NB4 (cell line): ENCODE measurements around the gene AGTPBP1.
A peak's percentile ranks its signal among the peaks of the same experiment; 100 is the strongest.

Experiments
- DNase-seq: peaks from one replicate; pipeline ENCODE4 v3.0.0; 2010; ENCODE audit warnings: low read depth
- H3K4me3 ChIP-seq: one replicate; pipeline ENCODE4 v1.5.1; 2011; ENCODE audit warnings: mild to moderate bottlenecking, low read depth, low read length, moderate library complexity
- MAX ChIP-seq: IDR thresholded peaks from 2 replicates; pipeline ENCODE4 v1.6.1; 2011; ENCODE audit warnings: low read depth, low read length
- MYC ChIP-seq: IDR thresholded peaks from 2 replicates; pipeline ENCODE4 v1.6.1; 2011; ENCODE audit warnings: low read depth, low read length
- POLR2A ChIP-seq: IDR thresholded peaks from 2 replicates; pipeline ENCODE4 v1.6.1; 2011; ENCODE audit warnings: mild to moderate bottlenecking; ENCODE audit not compliant: insufficient read length; ENCODE audit errors: extremely low read depth
- TF ChIP-seq, protein P1 (sequence below): IDR thresholded peaks from one replicate; pipeline ENCODE4 v1.5.1; 2012; ENCODE audit warnings: low read depth, low read length

AGTPBP1 gene

DNA sequence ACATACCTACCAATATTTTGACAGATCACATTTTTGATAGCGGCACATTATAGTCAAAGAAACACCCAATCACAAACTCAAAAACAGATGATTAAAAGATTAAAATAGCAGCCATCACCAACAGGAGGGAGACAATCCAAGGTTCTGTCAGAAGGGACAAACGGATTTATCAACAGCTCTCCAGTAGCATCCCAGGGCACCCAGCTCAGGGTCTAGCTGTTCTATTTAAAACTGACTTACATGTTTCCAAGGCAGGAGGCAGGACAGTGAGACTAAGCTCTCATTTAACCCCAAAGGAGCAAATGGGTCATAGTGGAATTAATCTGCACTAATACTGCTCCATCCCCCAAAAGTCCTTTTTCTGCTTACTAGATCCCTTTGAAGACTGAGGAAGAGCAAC, 3.2 kb downstream of the AGTPBP1 start:
- DNase-seq = no peak
- H3K4me3 ChIP-seq = no peak overlapping the region
- TF ChIP-seq MYC (no peak), MAX (no peak), POLR2A (no peak)
- TF ChIP-seq, protein P1, sequence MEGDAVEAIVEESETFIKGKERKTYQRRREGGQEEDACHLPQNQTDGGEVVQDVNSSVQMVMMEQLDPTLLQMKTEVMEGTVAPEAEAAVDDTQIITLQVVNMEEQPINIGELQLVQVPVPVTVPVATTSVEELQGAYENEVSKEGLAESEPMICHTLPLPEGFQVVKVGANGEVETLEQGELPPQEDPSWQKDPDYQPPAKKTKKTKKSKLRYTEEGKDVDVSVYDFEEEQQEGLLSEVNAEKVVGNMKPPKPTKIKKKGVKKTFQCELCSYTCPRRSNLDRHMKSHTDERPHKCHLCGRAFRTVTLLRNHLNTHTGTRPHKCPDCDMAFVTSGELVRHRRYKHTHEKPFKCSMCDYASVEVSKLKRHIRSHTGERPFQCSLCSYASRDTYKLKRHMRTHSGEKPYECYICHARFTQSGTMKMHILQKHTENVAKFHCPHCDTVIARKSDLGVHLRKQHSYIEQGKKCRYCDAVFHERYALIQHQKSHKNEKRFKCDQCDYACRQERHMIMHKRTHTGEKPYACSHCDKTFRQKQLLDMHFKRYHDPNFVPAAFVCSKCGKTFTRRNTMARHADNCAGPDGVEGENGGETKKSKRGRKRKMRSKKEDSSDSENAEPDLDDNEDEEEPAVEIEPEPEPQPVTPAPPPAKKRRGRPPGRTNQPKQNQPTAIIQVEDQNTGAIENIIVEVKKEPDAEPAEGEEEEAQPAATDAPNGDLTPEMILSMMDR = no peak

GRCh38 chr9:85737671-85738070, 4.1 kb downstream of the AGTPBP1 start:
- TF ChIP-seq, protein P1 = no peak
- TF ChIP-seq MAX (no peak), POLR2A (no peak), MYC (no peak)
- H3K4me3 ChIP-seq = no peak overlapping the region
- DNase-seq = no peak

DNA sequence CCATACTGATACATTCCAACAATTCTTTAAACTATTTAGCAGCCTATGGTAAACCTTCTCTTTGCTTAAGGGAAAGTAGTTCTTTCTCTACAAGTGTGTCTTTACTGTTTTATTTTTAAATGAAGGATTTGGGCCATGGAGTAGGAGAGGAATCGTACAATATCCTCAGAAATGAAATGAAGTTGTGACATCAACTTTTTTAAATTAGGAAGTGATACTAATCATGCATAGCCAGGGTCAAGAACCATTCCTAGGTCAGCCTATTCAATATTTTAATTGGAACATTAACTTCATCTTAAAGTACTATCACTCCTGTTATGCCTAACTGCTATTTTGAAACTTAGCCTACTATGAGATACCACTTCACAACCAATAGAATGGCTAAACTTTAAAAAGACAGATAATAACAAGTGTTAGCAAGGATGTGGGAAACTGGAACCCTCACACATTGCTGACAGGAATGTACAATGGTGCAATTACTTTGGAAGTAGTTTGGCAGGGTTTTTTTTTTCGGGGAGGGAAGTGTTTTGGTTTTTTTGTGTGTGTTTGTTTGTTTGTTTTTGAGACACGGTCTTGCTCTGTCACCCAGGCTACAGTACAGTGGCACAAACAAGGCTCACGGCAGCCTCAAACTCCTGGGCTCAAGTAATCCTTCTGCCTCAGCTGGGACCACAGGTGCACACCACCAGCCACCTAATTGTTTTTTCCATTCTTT, 10.7 kb downstream of the AGTPBP1 start:
- DNase-seq = no peak

GRCh38 chr9:85729882-85730281, 11.9 kb downstream of the AGTPBP1 start:
- DNase-seq = peak; percentile 80
- H3K4me3 ChIP-seq = no peak overlapping the region
- no peak for TF ChIP-seq MAX
- TF ChIP-seq POLR2A = no peak
- TF ChIP-seq MYC = no peak
- TF ChIP-seq, protein P1 = no peak

More for the DNA sequence above, 10.7 kb downstream of the AGTPBP1 start:
- H3K4me3 ChIP-seq = no peak overlapping the region
- TF ChIP-seq, protein P1 = no peak
- no peak for TF ChIP-seq MAX
- TF ChIP-seq MYC = no peak
- no peak for TF ChIP-seq POLR2A

GRCh38 chr9:85727500-85727899, 14.3 kb downstream of the AGTPBP1 start:
- TF ChIP-seq, protein P1 = no peak
- TF ChIP-seq POLR2A = no peak
- TF ChIP-seq MYC = no peak
- TF ChIP-seq MAX = no peak
- no peak for DNase-seq
- H3K4me3 ChIP-seq = no peak overlapping the region
